NCI-H146 (cell line): ENCODE results near the gene BORCS6.
"Not testable (repeated sequence)": the region's sequence is repeated elsewhere in the genome, so short reads cannot be mapped to it uniquely, and the experiment has no call there.

Experiments
- DNase-seq: peaks from one replicate; lab custom pipeline; 2025; lab: John Stamatoyannopoulos, UW

BORCS6 gene

DNA sequence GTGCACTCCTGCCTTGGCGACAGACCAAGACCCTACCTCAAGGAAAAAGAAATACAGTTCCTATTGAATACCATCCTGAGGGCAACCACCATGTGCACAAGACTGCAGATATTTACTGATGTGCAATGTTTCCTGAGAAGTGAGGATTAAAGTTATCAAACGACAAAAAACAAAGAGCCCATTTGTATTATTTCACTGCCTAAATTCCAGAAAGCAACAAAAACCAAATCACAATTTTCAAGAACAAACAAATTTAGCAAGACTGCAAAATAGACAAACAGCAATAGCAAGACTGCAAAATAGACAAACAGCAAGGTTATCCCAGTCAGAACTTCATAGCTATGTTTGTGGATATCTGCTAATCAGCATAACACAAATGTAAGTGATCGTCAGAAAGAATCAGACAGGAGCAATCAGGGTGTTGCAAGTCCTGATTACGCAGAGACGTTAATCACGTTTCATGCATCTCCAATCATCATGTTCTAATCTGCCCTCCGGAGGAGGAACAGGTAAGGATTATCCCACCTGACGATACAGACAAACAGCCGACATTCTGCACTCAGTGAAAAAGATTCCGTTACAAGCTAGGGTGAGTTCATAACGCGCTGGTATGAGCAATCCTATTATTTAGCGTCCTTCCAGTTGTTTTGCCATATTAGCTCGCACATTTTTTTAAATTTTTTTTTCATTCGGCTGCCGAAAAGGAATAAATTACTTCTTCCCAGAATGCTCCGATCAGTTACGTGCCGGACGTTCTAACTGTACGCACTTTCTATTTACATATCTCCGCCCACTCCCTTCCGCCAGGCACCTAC, 16.7 kb downstream of the BORCS6 start:
- peak; percentile 94 for DNase-seq

DNA sequence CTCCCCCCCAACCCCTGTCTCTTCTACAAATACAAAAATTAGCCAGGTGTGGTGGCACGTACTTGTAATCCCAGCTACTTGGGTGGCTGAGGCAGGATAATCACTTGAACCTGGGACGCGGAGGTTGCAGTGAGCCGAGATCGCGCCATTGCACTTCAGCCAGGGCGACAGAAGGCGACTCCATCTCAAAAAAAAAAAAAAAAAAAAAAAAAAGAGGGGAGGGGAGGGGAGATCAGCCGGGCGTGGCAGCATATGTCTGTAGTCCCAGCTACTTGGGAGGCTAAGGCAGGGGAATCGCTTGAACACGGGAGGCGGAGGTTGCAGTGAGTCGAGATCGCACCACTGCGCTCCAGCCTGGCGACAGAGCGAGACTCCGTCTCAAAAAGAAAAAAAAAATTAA, 19.8 kb downstream of the BORCS6 start:
- DNase-seq = not testable (repeated sequence)

DNA sequence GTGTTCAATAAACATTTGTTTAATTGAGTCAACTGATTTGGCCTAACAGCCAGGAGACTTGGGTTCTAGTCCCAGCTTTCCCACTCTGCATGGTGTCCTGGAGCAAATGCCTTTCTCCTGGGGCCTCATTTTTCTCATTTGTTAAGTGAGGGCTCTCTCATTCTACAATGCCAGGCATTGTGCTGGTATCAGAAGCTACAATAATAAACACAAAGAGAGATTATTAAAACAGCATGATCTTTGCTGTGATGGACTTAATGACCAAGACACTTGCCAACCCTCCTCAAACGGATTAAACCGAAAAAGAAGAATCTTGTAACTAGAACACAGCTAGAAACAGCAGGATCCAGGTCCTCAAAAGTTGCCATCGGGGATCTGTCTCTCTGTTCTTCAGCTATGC, 22.5 kb downstream of the BORCS6 start:
- DNase-seq = no peak

DNA sequence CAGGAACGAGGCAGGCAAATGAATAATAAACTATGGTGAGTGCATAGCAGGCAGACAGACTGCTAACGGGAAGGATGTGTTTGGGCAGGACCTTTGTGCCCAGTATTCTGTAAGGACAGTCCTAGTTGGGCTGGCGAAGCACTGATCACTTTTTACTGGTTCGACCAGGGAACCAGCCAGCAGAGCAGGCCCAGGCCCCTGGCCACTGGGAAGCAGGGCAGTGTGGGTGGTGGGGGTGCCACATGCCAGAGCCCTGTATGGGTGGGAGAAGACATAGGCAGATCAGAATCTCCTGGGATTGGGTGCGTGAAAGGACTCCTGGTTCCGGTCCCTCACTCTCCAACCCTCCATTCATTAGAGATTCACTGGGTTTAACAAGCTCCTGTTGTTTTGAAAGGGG, 23.2 kb downstream of the BORCS6 start:
- no peak for DNase-seq

DNA sequence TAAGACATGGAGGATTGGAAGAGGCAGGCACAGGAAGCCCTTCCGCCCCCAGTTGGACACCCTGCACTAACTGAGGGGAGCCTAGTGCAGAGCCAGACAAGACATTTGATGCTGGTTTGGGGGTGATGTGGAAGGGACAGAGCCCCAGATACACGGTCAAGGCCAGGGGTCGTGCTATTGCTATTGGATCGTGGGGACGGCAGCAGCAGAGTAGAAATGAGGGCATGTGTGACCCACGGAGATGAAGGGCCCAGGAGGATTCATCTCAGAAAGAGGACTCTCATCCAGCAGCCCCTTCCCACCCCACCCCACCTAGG, 25.2 kb downstream of the BORCS6 start:
- DNase-seq = no peak

DNA sequence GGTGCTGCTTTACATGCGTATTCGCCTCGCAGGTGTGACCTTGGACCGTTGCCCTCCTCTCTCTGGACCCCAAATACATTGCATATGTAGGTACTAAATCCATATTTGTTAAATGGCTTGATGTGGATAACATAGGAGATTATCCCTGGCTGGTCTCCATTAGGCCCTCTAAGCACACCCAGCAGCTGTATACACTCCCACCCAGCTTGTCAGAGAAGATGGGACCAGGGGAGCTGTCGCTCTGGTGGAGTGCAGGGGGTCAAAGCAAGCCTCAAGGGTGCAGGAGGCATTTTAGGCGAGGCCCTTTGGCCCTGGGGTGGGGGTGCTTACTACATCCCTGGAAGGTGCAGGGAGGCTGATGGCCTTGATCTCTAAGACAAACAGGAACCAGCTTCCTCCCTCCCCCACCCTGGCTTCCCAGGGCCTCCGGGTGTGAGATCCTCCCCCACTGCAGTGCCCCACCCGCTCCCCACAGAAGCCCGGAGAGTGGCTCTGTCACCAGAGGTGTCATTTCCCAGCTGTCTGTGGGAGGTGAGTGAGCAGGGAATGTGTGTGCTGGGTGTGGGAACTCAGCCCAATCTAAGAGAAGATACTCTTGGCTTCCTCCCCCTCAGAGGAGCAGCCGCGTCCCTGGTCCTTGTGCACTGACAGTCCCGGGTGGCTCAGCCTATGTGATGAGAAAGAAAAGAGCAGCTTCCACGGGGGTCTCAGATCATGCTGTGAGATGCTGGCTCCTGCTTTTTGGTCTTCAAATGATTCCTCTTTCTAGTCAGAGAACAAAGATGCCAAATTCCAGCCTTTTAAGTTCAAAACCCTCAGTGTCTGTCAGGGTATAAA, 25.8 kb downstream of the BORCS6 start:
- peak; percentile 34 for DNase-seq

DNA sequence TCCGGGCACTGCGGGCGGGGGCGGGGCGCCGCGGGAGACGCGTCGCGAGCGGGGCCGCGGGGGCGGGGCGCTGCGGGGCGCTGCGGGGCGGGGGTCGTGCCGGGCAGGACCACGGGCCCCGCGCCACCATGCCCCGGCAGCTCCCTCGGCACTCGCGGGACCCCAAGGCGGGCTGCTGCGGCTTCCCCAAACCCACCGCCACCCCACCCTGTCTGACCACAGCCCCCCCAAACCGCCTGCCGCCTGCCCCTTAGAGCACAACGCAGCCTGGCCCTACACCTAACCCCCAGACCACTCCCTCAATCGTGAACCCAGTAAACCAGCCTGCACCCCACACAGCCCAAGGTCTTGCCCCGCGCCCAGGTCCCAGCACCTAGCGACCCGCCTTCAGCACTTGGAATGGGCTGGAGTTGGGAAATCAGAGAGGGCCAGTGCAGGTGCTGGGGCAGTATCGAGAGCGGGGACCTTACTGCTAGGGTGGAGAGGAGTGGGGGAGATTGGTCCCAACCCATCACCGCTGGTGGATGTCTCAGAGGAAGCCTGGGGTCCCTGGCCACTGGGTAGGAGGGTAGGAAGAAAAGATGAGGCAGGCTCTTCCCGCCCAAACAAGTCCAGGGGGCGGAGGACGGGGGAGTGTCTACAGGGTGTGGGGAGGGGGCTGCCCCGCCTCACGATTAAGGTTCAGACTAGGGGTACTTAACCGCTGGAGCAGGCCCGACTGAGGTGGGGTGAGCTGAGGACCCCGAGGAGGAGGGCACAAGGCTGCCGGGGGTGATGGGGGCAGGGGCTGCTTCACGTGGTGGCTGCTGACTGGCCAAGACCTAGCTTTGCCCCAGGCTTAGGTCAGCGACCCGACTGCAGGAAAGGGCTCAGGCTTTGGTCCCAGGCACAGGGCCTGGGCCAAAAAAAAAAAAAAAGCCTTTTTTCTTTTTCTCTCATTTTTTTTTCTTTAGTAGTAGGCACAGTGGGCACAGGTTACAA, 26.7 kb downstream of the BORCS6 start:
- DNase-seq = peak; percentile 71

DNA sequence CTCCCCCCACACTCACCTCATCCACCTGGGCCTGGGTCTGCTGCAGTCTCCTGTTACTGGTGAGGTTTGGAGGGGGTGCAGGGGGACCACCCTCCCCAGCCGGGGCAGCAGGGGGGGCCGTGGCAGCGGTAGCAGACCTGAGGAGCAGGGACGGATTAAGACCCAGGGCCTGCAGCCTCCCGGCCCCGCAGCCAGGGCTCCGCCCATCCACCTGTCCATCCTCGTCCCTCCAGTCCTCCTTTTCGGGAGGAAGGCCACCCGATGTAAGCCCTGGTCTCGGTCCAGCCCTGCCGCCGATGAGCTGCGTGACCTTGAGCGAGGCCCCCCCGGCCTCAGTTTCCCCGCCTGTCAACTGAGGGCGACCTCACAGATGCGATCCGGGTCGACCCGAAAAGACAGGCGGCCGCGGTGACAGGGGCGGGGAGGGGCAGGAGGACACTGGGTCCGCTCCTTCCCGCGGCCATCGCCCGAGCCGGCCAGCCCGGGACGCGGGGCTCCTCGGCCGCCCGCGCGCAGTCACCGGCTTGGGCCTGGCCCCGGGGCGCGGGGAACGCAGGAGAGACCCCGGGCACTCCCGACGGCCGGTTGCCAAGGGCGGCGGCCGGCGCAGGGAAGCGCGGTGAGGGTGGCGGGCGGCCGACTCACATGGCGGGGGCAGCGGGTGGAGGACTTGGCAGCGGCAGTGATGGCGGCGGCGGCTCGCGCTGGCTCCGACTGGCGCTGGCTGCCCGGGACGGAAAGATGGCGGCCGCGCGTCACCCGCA, 27.6 kb downstream of the BORCS6 start, which contains the start of gene VAMP2:
TSS of gene VAMP2 (minus strand) at position 716 of the 764 bp plus-strand sequence. CDS start at position 647, 69 bp downstream.
- DNase-seq = peak; percentile 72

DNA sequence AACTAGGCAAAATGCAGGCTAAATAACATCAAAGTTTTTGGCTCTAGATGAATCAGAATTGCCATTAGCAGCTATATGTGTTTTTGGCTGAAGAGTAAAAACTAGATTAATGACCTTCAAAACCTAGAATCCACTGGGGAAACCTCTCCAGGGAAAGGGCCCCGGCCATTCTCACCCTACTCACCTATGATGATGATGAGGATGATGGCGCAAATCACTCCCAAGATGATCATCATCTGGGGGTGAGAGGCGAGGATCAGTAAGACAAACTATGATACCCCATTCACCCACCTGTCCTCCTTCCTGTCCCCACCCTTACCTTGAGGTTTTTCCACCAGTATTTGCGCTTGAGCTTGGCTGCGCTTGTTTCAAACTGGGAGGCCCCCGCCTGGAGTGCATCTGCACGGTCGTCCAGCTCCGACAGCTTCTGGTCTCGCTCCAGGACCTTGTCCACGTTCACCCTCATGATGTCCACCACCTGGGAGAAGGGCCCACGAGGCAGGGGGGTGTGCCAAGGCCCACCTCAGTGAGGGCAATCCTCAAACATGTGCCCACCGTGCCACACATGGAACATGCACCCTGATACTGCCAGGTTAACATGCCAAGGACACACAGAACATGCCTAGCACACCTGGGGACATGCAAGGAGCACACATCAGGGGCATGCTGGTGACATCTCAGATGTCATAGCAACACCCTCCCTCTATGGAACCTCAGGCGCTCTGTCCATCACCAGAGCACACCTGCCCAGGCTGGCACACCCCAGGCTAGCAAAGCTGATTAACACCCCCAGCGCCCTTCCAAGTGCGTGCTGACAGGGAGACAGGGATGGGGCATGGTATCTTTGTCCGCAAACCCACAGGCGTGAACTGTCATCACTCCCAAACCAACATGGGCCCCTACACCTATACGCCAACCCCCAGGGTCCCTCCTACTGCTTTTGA, 28.4 kb downstream of the BORCS6 start:
- no peak for DNase-seq

DNA sequence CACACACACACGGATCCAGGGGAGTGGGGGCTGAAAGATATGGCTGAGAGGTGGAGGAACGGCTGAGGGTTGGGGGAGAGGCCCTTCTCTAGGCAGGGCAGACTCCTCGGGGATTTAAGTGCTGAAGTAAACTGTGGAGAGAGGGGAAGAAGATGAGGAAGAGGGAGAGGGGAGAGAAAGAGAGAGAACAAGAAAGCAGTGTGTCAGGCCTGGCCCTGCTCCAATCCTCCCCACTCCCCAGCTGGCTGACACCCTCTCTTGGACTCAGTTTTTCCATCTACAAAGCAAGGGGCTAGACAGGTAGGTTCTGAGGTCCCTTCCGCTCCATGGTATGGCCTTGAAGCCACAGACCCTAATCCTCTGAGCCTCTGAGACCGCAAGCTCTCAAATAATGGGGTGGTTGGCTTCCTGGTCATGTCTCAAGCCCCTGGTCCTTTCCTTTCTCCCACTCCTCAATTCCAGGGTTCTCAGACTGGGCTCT, 29.2 kb downstream of the BORCS6 start:
- DNase-seq = no peak

DNA sequence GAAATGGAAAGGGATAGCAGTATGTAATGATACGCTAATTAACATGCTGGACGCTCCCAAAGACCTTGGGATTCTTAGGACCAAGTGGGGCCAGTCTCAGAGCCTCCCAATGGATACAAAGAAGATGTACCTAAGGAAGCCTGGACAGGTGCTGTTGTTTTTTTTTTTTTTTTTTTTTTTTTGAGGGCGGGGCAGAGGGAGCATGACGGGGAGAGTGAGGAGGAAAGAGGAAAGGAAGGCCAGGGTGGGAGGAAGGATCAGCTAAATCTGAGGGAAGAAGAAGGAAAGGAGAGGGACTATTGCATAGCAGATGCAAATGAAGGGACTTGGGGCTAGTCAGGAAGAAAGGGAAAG, 29.8 kb downstream of the BORCS6 start:
- no peak for DNase-seq

DNA sequence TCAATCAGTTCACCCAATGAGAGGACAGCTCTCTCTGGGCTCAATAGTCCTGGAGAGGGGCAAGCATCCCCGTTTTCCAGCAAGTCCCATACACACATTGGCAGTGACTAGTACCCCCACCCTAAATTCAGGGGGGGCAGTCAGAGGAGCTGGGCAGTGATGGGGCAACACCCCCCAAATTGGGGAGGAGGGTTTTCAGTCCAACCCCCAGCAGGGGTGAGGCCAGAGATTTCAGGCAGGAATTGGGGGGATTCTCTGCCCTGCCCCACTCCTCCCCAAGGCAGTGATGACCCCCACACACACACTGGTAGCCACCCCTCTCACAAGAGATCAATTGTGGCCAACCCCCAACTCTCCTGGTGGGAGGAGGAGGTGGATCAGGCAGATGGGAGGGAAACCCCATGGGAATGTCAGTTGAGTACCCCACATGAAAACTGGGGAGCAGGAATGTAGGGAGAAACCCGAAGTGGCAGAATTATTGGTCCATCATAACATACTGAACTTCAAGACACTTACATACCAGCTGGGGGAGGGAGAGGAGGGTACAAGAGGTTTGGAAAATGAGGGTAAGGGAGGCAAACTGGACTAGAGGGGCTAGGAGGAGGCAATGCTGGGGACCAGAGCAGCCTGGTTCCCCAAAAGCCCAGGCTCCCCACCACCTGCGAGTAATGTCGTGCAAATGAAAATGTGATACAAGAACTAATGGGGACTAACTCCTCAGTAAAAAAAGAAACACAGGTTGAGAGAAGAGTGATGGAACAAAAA, 30.3 kb downstream of the BORCS6 start:
- DNase-seq = no peak

DNA sequence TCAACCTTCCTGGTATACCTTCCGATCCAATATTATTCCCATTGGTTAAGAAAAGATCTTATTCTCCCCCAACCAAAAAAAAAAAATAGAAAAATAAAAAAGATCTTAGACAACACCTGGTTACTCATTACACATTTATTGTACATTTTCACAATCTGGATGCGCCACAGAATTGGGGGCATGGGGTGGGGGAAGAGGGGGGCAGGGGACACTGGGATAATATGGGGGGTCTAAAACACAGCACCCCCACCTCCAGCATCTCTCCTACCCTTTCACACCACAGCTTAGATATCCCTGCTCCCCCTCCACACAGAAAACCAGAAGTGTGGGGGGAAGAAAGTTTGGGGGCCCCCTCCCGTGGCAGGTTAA, 31.0 kb downstream of the BORCS6 start:
- DNase-seq = no peak

DNA sequence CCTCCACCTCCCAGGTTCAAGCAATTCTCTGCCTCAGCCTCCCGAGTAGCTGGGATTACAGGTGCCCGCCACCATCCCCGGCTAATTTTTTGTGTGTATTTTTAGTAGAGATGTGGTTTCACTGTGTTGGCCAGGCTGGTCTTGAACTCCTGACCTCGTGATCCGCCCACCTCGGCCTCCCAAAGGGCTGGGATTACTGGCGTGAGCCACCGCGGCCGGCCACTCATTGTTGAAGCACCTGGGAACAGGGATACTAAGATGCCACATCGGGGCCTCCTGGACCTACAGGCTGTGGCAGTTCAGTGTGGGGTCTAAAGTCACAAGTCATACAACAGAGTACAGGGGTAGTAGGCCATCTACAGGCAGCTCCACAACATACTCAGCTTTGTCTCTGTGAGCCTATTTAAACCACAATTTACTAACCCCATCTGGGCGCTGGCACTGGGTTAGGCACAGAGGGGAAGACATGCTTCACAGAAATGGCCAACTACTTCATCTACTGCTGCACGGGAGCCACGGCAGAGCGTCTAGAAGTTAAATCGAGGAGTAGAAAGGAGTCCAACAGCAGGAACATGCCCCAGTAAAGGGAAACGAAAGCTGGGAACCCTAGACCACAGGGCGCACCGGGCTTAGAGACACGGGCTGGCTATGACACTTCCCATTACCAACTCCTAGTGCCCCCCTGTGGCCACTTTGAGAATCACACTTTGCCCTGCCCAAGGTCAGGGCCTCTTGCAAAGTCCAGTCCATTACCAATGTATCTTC, 31.5 kb downstream of the BORCS6 start:
- DNase-seq = peak; percentile 78

DNA sequence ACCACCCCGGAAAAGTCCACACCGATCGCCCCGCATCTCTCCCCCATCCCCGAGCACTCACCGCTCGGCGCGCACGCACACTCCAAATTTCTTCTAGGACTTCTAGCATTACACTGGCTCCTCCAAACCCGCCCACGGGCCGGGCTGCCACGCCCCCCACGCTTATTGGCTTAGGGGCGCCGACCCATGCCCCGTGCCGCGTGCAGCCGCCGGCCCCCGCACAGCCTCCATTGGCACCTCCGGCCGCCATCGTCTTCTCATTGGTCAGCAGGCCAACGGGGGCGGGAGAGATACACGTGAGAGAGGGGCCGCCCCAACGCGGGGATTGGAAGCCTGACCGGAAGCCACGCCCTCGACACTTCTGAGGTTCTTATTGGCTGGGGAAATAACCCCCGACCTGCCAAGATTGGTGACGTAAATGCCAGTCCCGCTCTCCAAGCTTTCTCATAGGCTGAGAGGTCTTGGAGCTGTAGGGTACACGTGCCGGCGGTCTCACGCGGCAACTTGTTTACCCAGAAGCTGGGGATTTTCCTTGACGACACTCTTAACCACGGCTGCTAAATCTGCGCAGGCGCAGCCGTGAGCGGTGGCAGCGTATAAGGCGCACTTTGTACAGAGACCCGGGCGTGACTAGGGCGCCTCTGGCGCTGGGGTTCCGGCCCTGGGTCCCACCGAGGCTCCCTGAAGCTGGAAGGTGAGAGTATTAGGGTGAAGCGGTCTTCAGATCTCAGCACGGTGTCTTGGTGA, 33.6 kb downstream of the BORCS6 start:
- DNase-seq = peak; percentile 100

DNA sequence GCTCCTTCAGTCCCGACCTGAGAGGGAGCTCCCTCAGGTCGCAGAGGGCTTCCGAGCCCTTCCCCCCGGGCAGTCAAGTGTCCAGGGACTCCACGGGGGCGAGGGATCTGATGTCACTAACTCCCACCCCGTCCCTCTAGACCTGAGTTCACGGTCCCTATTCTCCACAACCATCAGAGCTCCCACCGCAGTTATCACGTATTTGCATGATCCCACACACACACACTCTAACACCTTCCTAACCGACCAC, 34.1 kb downstream of the BORCS6 start:
- no peak for DNase-seq

DNA sequence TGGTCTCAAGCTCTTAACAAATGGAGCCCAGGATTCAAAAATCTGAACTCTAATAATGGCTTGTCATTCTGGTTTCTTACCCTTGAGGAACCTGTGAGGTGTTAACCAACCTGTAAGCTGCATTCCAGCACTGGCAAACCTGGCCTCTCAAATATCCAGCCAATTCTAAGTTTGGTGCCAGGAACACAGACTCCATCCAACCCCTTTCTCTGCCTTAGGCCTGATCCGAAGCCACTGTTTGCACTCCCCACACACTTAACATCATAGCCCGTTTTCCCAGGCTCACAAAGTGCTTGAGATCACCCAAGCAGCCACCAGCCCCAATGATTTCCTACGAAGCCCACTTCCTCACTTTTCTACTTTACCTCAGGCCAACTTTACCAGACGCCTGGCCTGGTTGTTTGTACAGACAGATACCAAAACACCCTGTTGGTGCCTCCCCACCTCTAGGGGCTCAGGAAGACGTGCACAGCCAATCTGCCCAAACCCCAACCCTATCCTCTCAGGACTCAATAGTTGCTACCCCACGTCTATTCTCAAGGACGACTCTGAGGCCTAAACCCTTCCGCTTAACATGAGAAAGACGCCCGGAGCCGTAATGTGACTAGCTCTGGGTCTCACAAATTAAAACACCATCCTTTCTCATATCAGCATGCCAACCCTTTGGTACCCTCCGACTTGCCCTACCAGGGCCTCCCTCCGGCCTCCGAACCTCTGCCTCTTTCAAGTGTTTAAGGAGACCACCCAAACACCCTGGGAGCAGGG, 34.6 kb downstream of the BORCS6 start:
- no peak for DNase-seq
